DOHH2 (cell line): ENCODE results near the gene SPINT2.

Experiments
- H3F3A ChIP-seq: fragments of 200-600 bp; sonication (generic), shearing (Covaris generic); 2 replicates; pipeline ENCODE4 v1.6.0; 2016; ENCODE audit warnings: antibody characterized with exemption, mild to moderate bottlenecking; ENCODE audit not compliant: control insufficient read depth, insufficient read depth
- H3K27ac ChIP-seq: fragments of 200-600 bp; sonication (generic); 2 replicates; pipeline ENCODE4 v1.5.1; 2014; ENCODE audit warnings: low read depth, mild to moderate bottlenecking, low read length, moderate library complexity
- H3K27me3 ChIP-seq: fragments of 200-600 bp; sonication (generic); 2 replicates; pipeline ENCODE4 v1.6.1; 2014; ENCODE audit warnings: mild to moderate bottlenecking, low read length, mixed read lengths; ENCODE audit not compliant: control insufficient read depth
- H3K36me3 ChIP-seq: fragments of 200-600 bp; sonication (generic); 2 replicates; pipeline ENCODE4 v1.6.1; 2014; ENCODE audit warnings: mild to moderate bottlenecking, low read length, moderate library complexity, mixed read lengths; ENCODE audit not compliant: control insufficient read depth
- H3K4me1 ChIP-seq: fragments of 200-600 bp; sonication (generic); 2 replicates; pipeline ENCODE4 v1.6.1; 2014; ENCODE audit warnings: mild to moderate bottlenecking, low read length, mixed read lengths; ENCODE audit not compliant: control insufficient read depth
- H3K4me2 ChIP-seq: fragments of 200-600 bp; sonication (generic); 2 replicates; pipeline ENCODE4 v1.6.0; 2014; ENCODE audit warnings: mild to moderate bottlenecking, low read length, moderate library complexity
- H3K4me3 ChIP-seq: fragments of 200-600 bp; sonication (generic); 2 replicates; pipeline ENCODE4 v1.5.1; 2014; ENCODE audit warnings: mild to moderate bottlenecking, low read length, mixed read lengths
- H3K79me2 ChIP-seq: fragments of 200-600 bp; sonication (generic); 2 replicates; pipeline ENCODE4 v1.6.1; 2014; ENCODE audit warnings: mild to moderate bottlenecking, low read length, mixed read lengths; ENCODE audit not compliant: control insufficient read depth
- H3K9me2 ChIP-seq: fragments of 200-600 bp; sonication (generic); replicated peaks from 2 replicates; pipeline ENCODE4 v1.6.1; 2014; ENCODE audit warnings: mild to moderate bottlenecking, low read length, mixed read lengths; ENCODE audit not compliant: control insufficient read depth
- H3K9me3 ChIP-seq: fragments of 200-600 bp; sonication (generic); 2 replicates; pipeline ENCODE4 v1.6.1; 2014; ENCODE audit warnings: antibody characterized with exemption, low read length, mixed read lengths; ENCODE audit not compliant: control insufficient read depth, insufficient read depth
- H4K20me1 ChIP-seq: fragments of 200-600 bp; sonication (generic); 2 replicates; pipeline ENCODE4 v1.6.0; 2014; ENCODE audit warnings: low read depth, mild to moderate bottlenecking, antibody characterized with exemption, low read length, moderate library complexity; ENCODE audit not compliant: control insufficient read depth, insufficient read depth
- CTCF ChIP-seq: fragments of 200-600 bp; sonication (generic); IDR thresholded peaks from one replicate; pipeline ENCODE4 v1.5.1; 2014; ENCODE audit warnings: antibody characterized with exemption, mild to moderate bottlenecking, low read depth, low read length; ENCODE audit not compliant: poor library complexity, severe bottlenecking
- EZH2phosphoT487 ChIP-seq: fragments of 200-600 bp; sonication (generic); IDR thresholded peaks from 2 replicates; pipeline ENCODE4 v1.6.1; 2017; ENCODE audit warnings: borderline replicate concordance, mild to moderate bottlenecking, antibody characterized with exemption, low read length, moderate library complexity, mixed read lengths

The SPINT2 gene

GRCh38 chr19:38324431-38324830 is 60.1 kb downstream of the SPINT2 start:
- no peaks in the 10 kb centered on the region for H3F3A ChIP-seq
- TF ChIP-seq CTCF, result no peak
- H3K79me2 ChIP-seq, result 0 out of 2 replicates have a peak, but pooled peaks cover 3% of the 10 kb centered on the region
- H3K27ac ChIP-seq, result no peak overlapping the region
- H3K4me2 ChIP-seq, result no peak overlapping the region
- no peaks in the 10 kb centered on the region for H3K27me3 ChIP-seq
- no peaks in the 10 kb centered on the region for H4K20me1 ChIP-seq
- peaks cover 11% of the 10 kb centered on the region for H3K4me1 ChIP-seq
- no peak overlapping the region for H3K4me3 ChIP-seq
- peaks cover 3% of the 10 kb centered on the region; the same call in 1 of the 2 replicates for H3K36me3 ChIP-seq
- no peaks in the 10 kb centered on the region for H3K9me3 ChIP-seq
- no peaks in the 10 kb centered on the region for H3K9me2 ChIP-seq

- H3K9me3 ChIP-seq, result no peaks in the 10 kb centered on the region
- H3K9me2 ChIP-seq, result no peaks in the 10 kb centered on the region
- no peaks in the 10 kb centered on the region for H3K27me3 ChIP-seq
- no peaks in the 10 kb centered on the region for H3K4me1 ChIP-seq
- H3K79me2 ChIP-seq, result no peaks in the 10 kb centered on the region
- no peaks in the 10 kb centered on the region for H4K20me1 ChIP-seq
- no peak overlapping the region for H3K27ac ChIP-seq
- TF ChIP-seq EZH2phosphoT487 (no peak), CTCF (no peak)
- peaks cover 3% of the 10 kb centered on the region; the same call in 1 of the 2 replicates for H3K36me3 ChIP-seq
- no peak overlapping the region for H3K4me2 ChIP-seq
- H3F3A ChIP-seq, result no peaks in the 10 kb centered on the region
- H3K4me3 ChIP-seq, result no peak overlapping the region
These were observed 62.2 kb downstream of the SPINT2 start for GRCh38 chr19:38326591-38326990.

- Histone ChIP-seq H3K27ac (no peak overlapping the region), H4K20me1 (no peaks in the 10 kb centered on the region), H3K9me3 (no peaks in the 10 kb centered on the region), H3K4me3 (no peak overlapping the region), H3K4me2 (no peak overlapping the region), H3K79me2 (no peaks in the 10 kb centered on the region), H3K27me3 (no peaks in the 10 kb centered on the region), H3K4me1 (no peaks in the 10 kb centered on the region), H3K9me2 (no peaks in the 10 kb centered on the region), H3K36me3 (peaks cover 3% of the 10 kb centered on the region; the same call in 1 of the 2 replicates), H3F3A (no peaks in the 10 kb centered on the region)
- TF ChIP-seq CTCF (no peak), EZH2phosphoT487 (no peak)
These were observed 65.3 kb downstream of the SPINT2 start for GRCh38 chr19:38329651-38330050.
